ENCODE data around the gene COL24A1. TPM values are rescaled to one million over a fixed set of nuclear protein-coding genes. Genes with fewer than 3 reads are reported as not detected.
A peak's percentile ranks its signal among the peaks of the same experiment; 100 is the strongest.
"Not testable (repeated sequence)": the region's sequence is repeated elsewhere in the genome, so short reads cannot be mapped to it uniquely, and the experiment has no call there.

COL24A1 gene
- total RNA-seq, 1 donor from 2014 or later = under 0.01 TPM

GRCh38 chr1:86138746-86139145, 17.8 kb downstream of the COL24A1 start:
- no peak for TF ChIP-seq CTCF (IDR thresholded peaks at IDR 0.05; ENCODE audit: insufficient read depth, low read length, severe bottlenecking)
- Histone ChIP-seq H3K36me3 (ENCODE audit: control insufficient read depth, insufficient read depth, low read length) (no peaks in the 10 kb centered on the region), H3K4me3 (ENCODE audit: low read depth, low read length) (no peak overlapping the region), H3K27me3 (ENCODE audit: control insufficient read depth, insufficient read depth, low read length) (no peaks in the 10 kb centered on the region)
- DNase-seq (ENCODE audit: low read depth) (no peak), FAIRE-seq (no peak)

GRCh38 chr1:86137436-86137835, 19.1 kb downstream of the COL24A1 start:
- Histone ChIP-seq H3K36me3 (ENCODE audit: control insufficient read depth, insufficient read depth, low read length) (no peaks in the 10 kb centered on the region), H3K27me3 (ENCODE audit: control insufficient read depth, insufficient read depth, low read length) (no peaks in the 10 kb centered on the region), H3K4me3 (ENCODE audit: low read depth, low read length) (no peak overlapping the region)
- FAIRE-seq (no peak), DNase-seq (ENCODE audit: low read depth) (peak; percentile 73)
- no peak for TF ChIP-seq CTCF (IDR thresholded peaks at IDR 0.05; ENCODE audit: insufficient read depth, low read length, severe bottlenecking)

GRCh38 chr1:86119214-86119764, 37.3 kb downstream of the COL24A1 start:
- Histone ChIP-seq H3K36me3 (ENCODE audit: control insufficient read depth, insufficient read depth, low read length) (no peaks in the 10 kb centered on the region), H3K4me3 (ENCODE audit: low read depth, low read length) (no peak overlapping the region), H3K27me3 (ENCODE audit: control insufficient read depth, insufficient read depth, low read length) (no peaks in the 10 kb centered on the region)
- FAIRE-seq = no peak
- DNase-seq (ENCODE audit: low read depth) = peak; percentile 21
- no peak for TF ChIP-seq CTCF (IDR thresholded peaks at IDR 0.05; ENCODE audit: insufficient read depth, low read length, severe bottlenecking)

GRCh38 chr1:86114816-86115400, 41.7 kb downstream of the COL24A1 start:
- FAIRE-seq = no peak
- H3K36me3 ChIP-seq (ENCODE audit: control insufficient read depth, insufficient read depth, low read length) = no peaks in the 10 kb centered on the region
- no peak for DNase-seq (ENCODE audit: low read depth)
- no peak overlapping the region for H3K4me3 ChIP-seq (ENCODE audit: low read depth, low read length)
- no peaks in the 10 kb centered on the region for H3K27me3 ChIP-seq (ENCODE audit: control insufficient read depth, insufficient read depth, low read length)
- TF ChIP-seq CTCF (IDR thresholded peaks at IDR 0.05; ENCODE audit: insufficient read depth, low read length, severe bottlenecking) = no peak

- FAIRE-seq (no peak), DNase-seq (ENCODE audit: low read depth) (no peak)
- TF ChIP-seq CTCF (IDR thresholded peaks at IDR 0.05; ENCODE audit: insufficient read depth, low read length, severe bottlenecking) = no peak
- H3K36me3 ChIP-seq (ENCODE audit: control insufficient read depth, insufficient read depth, low read length) = no peaks in the 10 kb centered on the region
- H3K4me3 ChIP-seq (ENCODE audit: low read depth, low read length) = no peak overlapping the region
- H3K27me3 ChIP-seq (ENCODE audit: control insufficient read depth, insufficient read depth, low read length) = no peaks in the 10 kb centered on the region
Observed at GRCh38 chr1:86114236-86114635, 42.3 kb downstream of the COL24A1 start.

- not testable (repeated sequence) for H3K36me3 ChIP-seq (ENCODE audit: control insufficient read depth, insufficient read depth, low read length); H3K27me3 ChIP-seq (ENCODE audit: control insufficient read depth, insufficient read depth, low read length); FAIRE-seq; DNase-seq (ENCODE audit: low read depth); H3K4me3 ChIP-seq (ENCODE audit: low read depth, low read length)
Observed at GRCh38 chr1:86111590-86111989, 45.0 kb downstream of the COL24A1 start.

Measured in bronchial epithelial cell (primary cell).